ENCODE results near the gene GNE. TPM values are rescaled to one million over a fixed set of nuclear protein-coding genes. Genes with fewer than 3 reads are reported as not detected.
"Not testable (repeated sequence)": the region's sequence is repeated elsewhere in the genome, so short reads cannot be mapped to it uniquely, and the experiment has no call there.

The GNE gene
- polyA plus RNA-seq, 3 donors, result 4.8 to 15.7 (median 12.9) TPM

- no peak overlapping the region for H3K27ac ChIP-seq (ENCODE audit: low read depth, low read length)
These were observed 70.8 kb downstream of the GNE start for GRCh38 chr9:36187414-36187813.

GRCh38 chr9:36180243-36180642, 78.0 kb downstream of the GNE start:
- H3K27ac ChIP-seq (ENCODE audit: low read depth, low read length), result not testable (repeated sequence)
- WGBS, 3 donors, result 84 to 90% (median 90%) methylated on average over 6 of the region's 6 CpGs

- 73 to 91% (median 78%) methylated on average over 4 of the region's 4 CpGs for WGBS, 3 donors
- no peak overlapping the region for H3K27ac ChIP-seq (ENCODE audit: low read depth, low read length)
These were observed 80.7 kb downstream of the GNE start for GRCh38 chr9:36177571-36177970.

GRCh38 chr9:36176496-36176895, 81.8 kb downstream of the GNE start:
- H3K27ac ChIP-seq (ENCODE audit: low read depth, low read length), result not testable (repeated sequence)
- 93 to 99% (median 95%) methylated on average over 10 of the region's 10 CpGs for WGBS, 3 donors

- 76 to 97% (median 90%) methylated on average over 3 of the region's 3 CpGs for WGBS, 3 donors
- H3K27ac ChIP-seq (ENCODE audit: low read depth, low read length), result not testable (repeated sequence)
These were observed 83.0 kb downstream of the GNE start for GRCh38 chr9:36175209-36175608.

- H3K27ac ChIP-seq (ENCODE audit: low read depth, low read length), result no peak overlapping the region
- WGBS, 3 donors, result 87 to 95% (median 89%) methylated on average over 3 of the region's 3 CpGs
These were observed 83.5 kb downstream of the GNE start for GRCh38 chr9:36174731-36175130.

GRCh38 chr9:36174271-36174670, 84.0 kb downstream of the GNE start:
- no peak overlapping the region for H3K27ac ChIP-seq (ENCODE audit: low read depth, low read length)
- WGBS, 3 donors, result 82 to 92% (median 90%) methylated on average over 7 of the region's 7 CpGs

GRCh38 chr9:36173861-36174260, 84.4 kb downstream of the GNE start:
- WGBS, 3 donors, result 92 to 99% (median 93%) methylated on average over 2 of the region's 2 CpGs
- H3K27ac ChIP-seq (ENCODE audit: low read depth, low read length), result no peak overlapping the region

- WGBS, 3 donors, result 92 to 97% (median 96%) methylated on average over 13 of the region's 13 CpGs
These were observed 87.7 kb downstream of the GNE start for GRCh38 chr9:36170531-36170930.

GRCh38 chr9:36169708-36170107, 88.5 kb downstream of the GNE start:
- no peak overlapping the region for H3K27ac ChIP-seq (ENCODE audit: low read depth, low read length)
- 80 to 89% (median 85%) methylated on average over 17 of the region's 17 CpGs for WGBS, 3 donors

More at GRCh38 chr9:36170531-36170930, 87.7 kb downstream of the GNE start:
- no peak overlapping the region for H3K27ac ChIP-seq (ENCODE audit: low read depth, low read length)

GRCh38 chr9:36169166-36169565, 89.1 kb downstream of the GNE start, which contains the start of gene CCIN:
Gene CCIN (plus strand): TSS chr9:36169388. CDS start chr9:36169503, 115 bp downstream.
- H3K27ac ChIP-seq (ENCODE audit: low read depth, low read length), result no peak within 1 kb of the TSS
- 87 to 89% (median 88%) methylated on average over 6 of the region's 6 CpGs for WGBS, 3 donors

GRCh38 chr9:36166168-36166927, 91.9 kb downstream of the GNE start:
- 3 to 5% (median 5%) methylated on average over 49 to 58 of the region's 58 CpGs for WGBS, 3 donors
- no peak overlapping the region for H3K27ac ChIP-seq (ENCODE audit: low read depth, low read length)

GRCh38 chr9:36165826-36166167, 92.5 kb downstream of the GNE start:
- no peak overlapping the region for H3K27ac ChIP-seq (ENCODE audit: low read depth, low read length)
- 50 to 75% (median 50%) methylated on average over 11 to 12 of the region's 12 CpGs for WGBS, 3 donors

- 64 to 84% (median 73%) methylated on average over 3 of the region's 3 CpGs for WGBS, 3 donors
- no peak overlapping the region for H3K27ac ChIP-seq (ENCODE audit: low read depth, low read length)
These were observed 93.3 kb downstream of the GNE start for GRCh38 chr9:36164989-36165388.

Other genes starting within 250 kb of the GNE start
- 10 to 100 TPM in 1 of 3 donors, 1 to 10 TPM in 2; 1.6 to 11.5 (median 7.4) TPM for gene RECK, start 221.5 kb downstream of the GNE start, polyA plus RNA-seq
- 10 to 100 TPM in 2 of 3 donors, 1 to 10 TPM in 1; 4.0 to 67.7 (median 43.7) TPM for gene GLIPR2, start 121.7 kb downstream of the GNE start, polyA plus RNA-seq
- under 1 TPM in 1 of 3 donors, not detected in 2; 0.56 TPM for gene CCIN, start 89.1 kb downstream of the GNE start, polyA plus RNA-seq
- gene CLTA, start 67.5 kb downstream of the GNE start, polyA plus RNA-seq, result 100 to 1,000 TPM; 116 to 202 (median 185) TPM
- 10 to 100 TPM; 11.2 to 17.8 (median 14.5) TPM for gene RNF38, start 141.8 kb upstream of the GNE start, polyA plus RNA-seq

All from adipose tissue (tissue), 3 donors.